Right lobe of liver (tissue), 4 donors: ENCODE measurements around the gene NETO2.

Experiments used
- POLR2A ChIP-seq: fragments of 450-650 bp; IDR thresholded peaks from one replicate; pipeline ENCODE4 v1.6.1; 2017; ENCODE audit warnings: antibody characterized with exemption, mild to moderate bottlenecking
- TF ChIP-seq, protein P1 (sequence below), 4 donors: fragments of 200-600 bp in 3 of 4; fragments of 450-650 bp in 1 of 4; IDR thresholded peaks; one replicate each; pipeline versions ENCODE4 v1.5.1 to v1.8.0; 2016 to 2022; ENCODE audit warnings: antibody characterized with exemption in 4 of 4, mild to moderate bottlenecking in 2 of 4
- donor health status: DM: no; HTN: no; CAD: no.
- donor health status: DM: no; HTN: no; CAD: no.
- donor health status: DM: no; HTN: yes; CAD: no.

DNA sequence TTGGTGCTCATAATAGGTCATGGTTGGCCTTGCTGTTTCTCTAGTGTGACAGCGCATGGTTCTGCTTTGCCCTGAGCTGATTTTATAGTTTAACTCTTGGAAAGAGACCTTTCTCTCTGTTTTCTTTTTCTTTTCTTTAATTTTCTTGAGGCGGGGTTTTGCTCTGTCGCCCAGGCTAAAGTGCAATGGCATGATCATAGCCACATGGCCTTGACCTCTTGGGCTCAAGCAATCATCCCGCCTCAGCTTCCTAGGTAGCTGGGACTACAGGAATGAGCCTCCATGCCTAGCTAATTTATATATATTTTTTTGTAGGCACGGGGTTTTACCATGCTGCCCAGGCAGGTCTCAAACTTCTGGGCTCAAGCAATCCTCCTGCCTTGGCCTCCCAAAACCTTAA, 89.8 kb downstream of the NETO2 start:
- TF ChIP-seq, protein P1, sequence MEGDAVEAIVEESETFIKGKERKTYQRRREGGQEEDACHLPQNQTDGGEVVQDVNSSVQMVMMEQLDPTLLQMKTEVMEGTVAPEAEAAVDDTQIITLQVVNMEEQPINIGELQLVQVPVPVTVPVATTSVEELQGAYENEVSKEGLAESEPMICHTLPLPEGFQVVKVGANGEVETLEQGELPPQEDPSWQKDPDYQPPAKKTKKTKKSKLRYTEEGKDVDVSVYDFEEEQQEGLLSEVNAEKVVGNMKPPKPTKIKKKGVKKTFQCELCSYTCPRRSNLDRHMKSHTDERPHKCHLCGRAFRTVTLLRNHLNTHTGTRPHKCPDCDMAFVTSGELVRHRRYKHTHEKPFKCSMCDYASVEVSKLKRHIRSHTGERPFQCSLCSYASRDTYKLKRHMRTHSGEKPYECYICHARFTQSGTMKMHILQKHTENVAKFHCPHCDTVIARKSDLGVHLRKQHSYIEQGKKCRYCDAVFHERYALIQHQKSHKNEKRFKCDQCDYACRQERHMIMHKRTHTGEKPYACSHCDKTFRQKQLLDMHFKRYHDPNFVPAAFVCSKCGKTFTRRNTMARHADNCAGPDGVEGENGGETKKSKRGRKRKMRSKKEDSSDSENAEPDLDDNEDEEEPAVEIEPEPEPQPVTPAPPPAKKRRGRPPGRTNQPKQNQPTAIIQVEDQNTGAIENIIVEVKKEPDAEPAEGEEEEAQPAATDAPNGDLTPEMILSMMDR (IDR thresholded peaks at IDR 0.05): no peak
- no peak for TF ChIP-seq POLR2A
